ENCODE data around the gene GRIK1.
A peak's percentile ranks its signal among the peaks of the same experiment; 100 is the strongest.

Gene GRIK1

DNA sequence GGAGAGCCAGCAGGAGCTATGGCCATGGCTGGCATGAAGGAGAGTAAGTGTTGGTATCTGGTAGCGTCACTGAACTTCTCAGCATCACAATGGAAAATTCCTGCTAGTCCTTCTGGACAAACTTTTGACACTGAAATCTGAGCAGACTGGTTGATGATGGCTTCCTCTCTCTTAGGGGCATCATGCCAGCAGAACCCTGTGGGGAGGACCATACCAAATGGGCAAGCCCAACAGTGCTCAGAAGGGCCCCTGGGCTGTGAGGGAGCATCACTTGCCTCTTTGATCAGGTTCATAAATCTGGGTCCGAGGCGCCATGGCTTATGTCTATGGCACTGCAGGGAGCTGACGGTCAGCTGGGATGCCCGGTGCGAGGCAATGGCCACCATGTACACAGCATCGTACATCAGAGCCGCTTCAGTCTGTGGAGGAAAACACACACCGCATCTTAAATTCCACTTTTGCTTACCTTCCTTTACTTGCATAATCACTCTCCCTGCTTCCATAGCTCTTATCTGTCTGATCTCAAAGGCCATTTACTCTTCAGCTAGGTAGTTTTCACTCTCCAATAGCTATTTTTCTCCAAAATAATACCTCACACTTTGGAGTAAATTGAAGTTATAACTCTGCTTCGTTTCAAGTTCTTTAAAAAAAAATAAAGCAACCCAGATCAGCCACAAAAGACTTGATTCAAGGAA lies 297.1 kb downstream of the GRIK1 start:
- DNase-seq (ENCODE audit: low read depth), result no peak

DNA sequence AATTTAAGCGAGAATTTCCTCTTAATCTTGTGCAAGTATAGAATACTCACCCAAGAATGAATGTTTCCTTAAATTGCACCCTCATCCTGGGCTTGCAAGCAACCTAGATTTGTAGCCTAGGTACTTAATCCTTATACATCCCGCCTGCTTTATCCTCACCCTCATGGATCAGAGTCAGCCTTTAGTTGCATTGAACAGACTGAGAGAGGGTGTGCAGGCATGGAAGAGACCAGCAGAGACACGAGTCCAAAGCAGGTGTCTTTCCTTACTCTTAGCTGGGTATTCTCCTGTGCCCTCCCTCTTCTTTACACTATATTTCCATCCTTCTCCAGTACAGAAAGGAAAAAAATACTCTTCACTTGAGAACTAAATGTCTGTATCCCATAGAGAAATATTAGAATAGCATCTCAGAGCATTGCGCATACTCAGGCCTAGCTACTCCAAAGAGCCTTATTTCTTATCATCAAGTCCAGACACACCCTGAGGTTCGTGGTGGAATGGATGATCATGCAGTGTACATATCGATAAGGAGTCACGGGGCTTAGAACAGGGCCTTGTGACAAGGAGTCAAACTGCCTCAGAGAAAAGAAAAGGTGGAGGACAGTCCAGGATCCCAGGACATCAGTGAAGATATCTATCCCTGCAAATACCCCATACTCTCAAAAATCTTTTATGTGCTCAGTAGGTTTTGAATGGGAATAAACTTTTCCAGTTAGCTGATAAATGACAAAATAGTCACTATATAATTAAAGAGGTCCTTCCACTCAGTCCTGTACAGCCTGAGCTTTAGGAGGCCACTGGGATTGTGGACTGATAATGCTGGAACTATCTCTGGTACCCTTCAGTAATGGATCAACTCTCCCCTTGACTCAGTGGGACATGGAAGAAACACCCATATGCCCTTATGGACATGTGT lies 297.9 kb downstream of the GRIK1 start:
- DNase-seq (ENCODE audit: low read depth), result no peak

DNA sequence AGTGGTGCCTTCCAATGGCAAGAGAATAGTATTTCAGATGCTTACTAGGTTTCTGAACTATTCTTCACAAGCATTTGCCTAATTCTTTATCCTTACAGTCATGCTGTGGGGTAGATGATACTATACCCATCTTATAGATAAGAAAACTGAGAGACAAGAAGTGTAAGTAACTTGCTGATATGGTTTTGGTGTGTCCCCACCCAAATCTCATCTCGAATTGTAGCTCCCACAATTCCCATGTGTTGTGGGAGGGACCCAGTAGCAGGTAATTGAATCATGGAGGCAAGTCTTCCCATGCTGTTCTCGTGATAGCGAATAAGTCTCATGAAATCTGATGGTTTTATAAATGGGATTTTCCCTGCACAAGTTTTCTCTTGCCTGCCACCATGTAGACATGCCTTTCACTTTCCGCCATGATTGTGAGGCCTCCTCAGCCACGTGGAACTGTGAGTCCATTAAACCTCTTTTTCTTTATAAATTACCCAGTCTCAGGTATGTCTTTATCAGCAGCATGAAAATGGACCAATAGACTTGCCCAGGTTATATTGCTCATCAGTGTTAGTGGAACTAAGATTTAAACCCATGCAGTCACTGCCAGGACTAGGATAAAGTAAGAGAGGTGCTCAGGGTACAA lies 298.7 kb downstream of the GRIK1 start:
- no peak for DNase-seq (ENCODE audit: low read depth)

DNA sequence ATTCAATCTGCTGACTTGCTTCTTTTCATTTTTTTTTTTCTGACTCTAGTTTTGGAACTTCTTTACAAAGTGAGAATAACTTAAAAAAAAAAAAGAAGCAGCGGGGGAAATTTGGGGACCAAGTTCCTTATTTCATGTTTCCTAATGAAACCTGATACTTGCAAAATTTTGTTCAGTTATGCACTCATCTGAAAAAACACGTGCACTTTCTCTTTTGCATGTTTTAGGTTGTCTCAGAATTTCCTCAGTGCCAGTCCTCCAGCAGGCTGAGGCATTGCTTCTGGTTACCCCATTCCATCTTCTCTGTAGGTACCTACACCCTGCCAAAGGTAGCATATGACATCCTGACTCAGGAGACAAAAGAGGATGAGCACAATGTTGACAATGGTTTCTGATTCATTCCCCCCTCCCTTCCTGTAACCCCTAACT lies 299.7 kb downstream of the GRIK1 start:
- no peak for DNase-seq (ENCODE audit: low read depth)

DNA sequence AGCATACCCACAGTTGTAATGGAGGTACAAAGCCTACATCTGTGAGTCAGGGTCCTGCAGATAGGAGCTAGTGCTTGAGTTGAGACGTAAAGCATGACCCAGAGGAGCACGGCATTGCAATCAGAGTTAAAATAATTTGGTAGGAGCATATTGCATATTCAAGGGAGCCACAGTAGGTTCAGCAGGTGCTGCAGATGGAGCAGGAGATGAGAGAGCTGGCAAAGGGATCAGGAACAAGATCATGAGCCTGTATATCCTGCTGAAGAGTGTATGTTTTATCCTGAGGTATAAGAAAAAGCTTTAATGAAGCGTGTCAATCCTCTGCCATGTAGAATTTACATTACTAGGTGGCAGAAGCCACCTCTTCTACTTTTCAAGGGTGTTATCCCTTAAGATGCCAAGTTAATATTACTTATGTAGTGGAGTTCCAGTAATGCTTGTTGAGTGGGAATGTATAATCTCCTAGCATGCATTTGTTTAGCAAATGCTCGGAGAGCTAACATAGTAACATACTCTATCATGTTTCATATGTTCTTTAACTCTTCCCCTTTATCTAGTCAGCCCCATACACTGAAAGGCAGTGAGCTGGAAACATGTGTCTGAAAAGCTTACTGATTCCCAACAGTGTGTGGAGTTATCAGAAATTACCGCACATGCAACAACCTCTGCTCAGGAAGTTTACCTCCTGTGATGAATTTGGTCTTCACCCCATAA lies 300.3 kb downstream of the GRIK1 start:
- DNase-seq (ENCODE audit: low read depth), result no peak

DNA sequence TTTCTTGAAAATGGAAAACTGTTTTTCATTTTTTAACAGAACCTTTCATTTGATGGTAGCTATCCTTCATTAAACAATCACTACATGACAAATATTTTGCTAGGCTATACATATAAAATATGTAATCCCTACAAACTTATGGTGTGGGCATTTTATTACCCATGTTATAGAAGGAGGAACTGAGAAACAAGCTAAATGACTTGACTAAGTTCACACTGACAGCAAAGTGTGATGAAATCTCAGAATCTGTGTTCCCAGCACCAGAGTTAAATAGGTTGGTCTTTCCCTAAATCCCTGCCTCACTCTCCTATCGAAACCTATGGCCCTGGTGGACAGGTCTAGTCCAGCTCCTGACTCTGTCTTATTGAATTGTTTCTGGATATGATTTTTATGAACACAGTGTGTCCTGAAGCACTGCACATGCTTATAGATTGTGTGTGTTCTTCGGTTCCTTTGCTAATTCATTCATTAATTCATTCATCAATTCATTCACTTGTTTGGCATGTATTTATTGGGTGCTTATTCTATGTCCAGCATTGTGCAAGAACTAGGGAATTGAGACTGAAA lies 301.0 kb downstream of the GRIK1 start:
- no peak for DNase-seq (ENCODE audit: low read depth)

DNA sequence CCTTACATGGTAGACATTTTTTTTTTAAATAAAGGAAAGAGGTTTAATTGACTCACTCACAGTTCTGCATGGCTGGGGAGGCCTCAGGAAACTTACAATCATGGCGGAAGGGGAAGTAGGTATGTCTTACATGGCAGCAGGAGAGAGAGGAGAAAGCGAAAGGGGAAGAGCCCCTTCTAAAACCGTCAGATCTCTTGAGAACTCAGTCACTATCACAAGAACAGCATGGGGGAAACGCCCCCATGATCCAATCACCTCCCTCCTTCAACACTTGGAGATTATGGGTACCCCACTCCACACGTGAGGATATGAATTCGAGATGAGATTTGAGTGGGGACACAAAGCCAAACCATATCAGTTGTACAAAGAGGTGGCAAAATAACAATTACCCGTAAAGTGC lies 301.7 kb downstream of the GRIK1 start:
- no peak for DNase-seq (ENCODE audit: low read depth)

DNA sequence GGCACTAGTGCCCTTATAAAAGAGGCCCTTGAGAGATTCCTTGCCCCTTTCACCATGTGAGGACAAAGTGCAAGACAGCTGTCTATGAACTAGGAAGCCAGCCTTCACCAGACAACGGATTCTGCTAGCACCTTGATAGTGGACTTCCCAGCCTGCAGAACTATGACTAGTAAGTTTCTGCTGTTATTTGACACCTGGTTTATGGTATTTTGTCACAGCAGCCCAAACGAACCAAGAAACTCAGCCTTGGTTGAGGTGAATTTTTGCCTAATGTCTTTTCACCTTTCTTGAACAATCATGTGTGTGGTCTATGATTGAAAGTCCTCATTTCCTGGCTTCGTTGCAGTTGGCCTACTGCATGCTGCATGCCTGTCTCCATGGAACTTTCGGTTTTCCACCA lies 302.2 kb downstream of the GRIK1 start:
- no peak for DNase-seq (ENCODE audit: low read depth)

DNA sequence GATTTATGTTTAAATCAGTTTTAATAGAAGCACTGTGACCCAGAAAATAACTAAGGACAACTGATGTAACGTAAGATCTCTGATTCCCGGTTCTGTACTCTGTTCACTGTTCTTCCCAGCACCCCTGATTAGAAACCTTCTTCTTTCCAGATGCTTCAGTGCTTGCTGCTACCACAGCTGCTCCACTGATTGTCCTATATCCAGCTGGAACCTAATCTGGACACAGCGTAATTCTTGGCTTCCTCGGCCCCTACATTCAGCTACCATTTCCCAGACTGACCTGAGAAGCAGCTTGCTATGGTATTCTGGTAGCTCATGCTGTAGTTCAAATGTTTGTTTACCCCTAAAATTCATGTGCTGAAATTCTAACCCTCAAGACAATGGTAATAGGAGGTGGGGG lies 302.7 kb downstream of the GRIK1 start:
- DNase-seq (ENCODE audit: low read depth), result no peak

DNA sequence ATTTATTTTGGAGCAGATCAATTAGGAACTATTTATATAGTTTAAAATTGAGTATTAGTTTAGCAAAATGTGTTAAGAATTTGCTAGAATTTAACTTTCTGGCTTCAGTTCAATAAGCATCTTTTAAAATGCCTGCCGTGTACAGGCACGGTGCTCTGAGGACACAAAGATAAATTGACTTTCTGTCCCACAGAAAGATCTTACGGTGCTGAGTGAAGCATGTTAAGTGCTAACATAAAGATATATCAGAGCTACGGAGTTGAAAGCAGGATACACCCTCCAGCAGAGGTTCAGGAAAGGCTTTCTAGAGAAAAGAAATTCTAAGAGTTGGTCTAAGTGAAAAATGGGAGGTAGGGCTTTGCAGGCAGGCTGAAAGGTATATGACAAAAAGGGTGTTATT lies 305.4 kb downstream of the GRIK1 start:
- no peak for DNase-seq (ENCODE audit: low read depth)

DNA sequence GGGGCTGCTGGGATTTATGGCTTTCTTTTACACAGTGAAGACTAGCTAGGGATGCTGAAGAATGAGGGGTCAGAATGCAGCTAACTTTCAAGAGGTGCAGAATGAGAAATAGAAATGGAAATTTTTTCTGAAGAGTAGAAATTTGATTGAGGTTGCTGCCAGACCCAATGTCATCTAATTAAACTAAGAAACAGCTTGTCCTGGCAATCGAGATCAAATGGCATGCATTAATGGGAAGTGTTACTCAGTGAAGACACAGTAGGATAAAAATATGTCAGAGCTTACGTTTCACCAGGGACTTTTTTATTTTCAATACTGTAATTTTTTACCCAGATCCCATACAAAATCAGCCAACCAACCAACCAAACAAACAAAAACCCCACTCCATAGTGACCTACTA lies 306.0 kb downstream of the GRIK1 start:
- no peak for DNase-seq (ENCODE audit: low read depth)

DNA sequence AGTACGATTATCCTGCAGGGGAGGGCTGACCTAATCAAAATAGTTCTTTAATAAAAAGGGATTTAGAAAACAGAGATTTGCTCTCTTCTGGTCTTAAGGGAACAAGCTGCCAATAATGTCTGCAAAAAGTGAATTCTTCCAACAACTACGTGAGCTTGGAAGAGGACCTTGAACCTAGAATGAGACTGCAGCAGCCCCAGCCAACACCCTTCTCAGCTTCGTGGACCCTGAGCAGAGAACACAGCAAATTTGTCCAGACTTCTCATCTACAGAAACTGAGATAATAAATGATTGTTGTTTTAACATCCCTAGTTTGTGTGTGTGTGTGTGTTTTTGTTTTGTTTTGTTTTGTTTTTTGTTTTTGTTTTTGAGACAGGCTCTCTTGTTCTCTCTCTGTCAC lies 309.4 kb downstream of the GRIK1 start:
- DNase-seq (ENCODE audit: low read depth), result no peak

DNA sequence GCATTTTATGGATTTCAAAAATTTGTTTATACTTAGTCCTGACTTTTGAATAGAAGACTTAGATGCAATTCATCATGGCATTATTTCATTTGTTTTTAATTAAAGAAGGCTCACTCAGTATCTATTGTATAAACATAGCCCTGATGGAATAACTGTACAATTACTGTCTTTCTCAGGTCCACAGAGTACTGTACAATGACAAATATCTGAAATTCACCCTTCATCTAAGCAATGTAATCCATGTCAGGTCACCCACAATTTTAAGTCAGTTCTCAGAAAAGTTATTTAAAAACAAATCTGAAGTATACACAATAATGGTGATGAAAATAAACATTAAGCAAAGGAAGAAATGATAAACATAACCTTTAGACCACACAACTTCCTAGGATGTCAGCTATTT lies 311.9 kb downstream of the GRIK1 start:
- no peak for DNase-seq (ENCODE audit: low read depth)

DNA sequence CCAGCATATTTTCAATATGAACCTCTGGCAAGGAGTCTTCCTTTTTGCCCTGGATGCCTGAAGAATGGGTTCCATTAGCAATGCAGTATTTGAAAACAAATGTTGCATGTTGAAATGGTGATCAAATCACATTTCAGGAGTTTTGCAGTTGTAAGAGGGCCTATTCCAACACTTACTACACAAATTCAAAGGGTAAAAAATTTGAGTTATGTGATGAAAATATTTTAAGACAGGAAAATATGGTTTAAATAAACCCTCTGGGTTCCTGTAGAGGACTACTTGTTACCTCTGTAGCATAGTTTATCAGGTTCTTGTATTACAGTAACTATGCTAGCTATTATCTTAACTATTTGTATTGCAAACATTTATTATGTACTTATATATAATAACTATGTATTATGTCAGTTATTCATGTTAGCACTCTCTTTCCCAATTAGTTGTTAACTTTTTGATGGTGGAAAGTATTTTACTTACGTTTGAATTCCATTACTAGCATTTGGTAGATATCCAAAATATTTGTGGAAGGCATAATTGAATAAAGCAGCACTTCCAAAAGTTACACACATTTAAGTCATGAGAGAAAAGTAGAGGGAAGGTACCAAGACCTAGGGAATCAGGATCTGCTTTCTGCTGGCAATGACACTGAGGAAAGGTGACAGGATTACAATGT lies 312.9 kb downstream of the GRIK1 start:
- DNase-seq (ENCODE audit: low read depth), result no peak

DNA sequence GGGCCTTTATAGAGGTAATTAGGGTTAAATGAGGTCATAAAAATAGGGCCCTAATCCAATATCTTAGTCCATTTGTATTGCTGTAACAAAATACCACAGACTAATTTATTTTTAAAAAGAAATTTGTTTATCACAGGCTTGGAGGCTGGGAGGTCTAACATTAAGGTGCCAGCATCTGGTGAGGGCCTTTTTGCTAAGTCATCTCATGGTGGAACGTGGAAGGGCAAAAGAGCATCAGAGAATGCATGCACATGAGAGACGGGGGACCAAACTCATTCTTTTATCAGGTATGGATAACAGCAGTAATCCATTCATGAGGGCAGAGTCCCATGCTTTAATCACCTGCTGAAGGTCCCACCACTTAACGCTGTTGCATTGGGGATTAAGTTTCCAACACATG lies 313.8 kb downstream of the GRIK1 start:
- DNase-seq (ENCODE audit: low read depth), result no peak

DNA sequence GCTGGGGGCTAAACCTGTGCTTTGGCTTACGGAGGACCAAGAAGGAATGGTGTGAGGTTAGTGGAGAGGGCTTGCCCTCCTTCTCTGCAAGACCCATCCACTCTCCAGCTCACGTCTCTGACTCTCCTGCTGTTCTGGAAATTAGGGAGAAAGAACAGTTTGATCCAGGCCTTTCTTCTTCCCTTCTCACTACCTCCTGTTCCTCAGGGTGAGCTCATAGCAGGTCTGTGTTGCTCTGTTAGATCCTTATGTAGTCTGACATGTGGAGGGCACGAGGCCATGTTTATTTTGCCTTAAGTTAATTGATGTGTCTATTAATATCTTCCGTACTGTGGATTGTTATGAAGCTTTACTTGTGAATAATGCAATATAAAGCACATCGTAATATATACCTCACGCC lies 315.0 kb downstream of the GRIK1 start:
- DNase-seq (ENCODE audit: low read depth), result no peak

DNA sequence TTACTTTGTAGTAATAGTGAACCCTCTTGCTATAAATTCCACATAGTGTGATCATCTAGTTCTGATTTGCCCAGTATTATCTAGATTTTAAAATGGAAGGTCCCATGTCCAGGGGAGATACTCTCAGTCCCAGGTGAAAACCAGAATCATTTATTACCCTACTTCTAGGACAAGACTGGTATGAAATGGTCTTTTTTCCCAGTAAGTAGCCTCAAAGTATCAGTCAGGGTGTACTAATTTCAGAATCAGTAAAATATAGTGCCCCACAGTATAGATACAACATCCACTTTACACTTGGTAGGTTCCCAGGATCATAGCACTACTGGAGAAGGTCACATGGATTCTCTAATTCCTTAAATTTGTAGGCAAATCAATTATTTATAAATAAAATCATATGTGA lies 318.3 kb downstream of the GRIK1 start:
- DNase-seq (ENCODE audit: low read depth), result no peak

DNA sequence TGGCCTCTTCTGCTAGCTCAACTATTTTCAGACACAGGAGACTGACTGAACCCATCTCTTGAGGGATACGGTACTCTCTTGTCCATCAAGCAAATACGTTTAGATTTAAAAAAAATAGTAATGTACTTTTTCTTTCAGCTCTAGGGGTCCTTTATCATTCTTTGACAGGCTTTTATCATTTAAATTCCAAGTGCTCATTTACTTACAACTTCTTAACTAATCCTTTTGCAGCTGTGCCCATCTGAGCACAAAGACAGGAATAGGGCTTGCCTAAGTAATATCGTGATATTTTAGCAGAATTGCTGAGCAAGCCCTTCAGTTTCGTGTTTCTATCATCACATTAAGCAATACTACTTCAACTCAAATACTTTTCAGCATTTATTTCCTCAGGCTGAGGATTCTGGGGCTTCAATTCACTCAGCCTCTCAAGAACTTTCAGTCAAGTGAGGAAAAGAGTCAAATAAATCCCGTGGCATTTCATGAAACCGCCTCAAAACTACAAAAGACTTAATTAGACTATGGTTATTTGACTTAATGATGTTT lies 323.5 kb downstream of the GRIK1 start:
- DNase-seq (ENCODE audit: low read depth), result no peak

DNA sequence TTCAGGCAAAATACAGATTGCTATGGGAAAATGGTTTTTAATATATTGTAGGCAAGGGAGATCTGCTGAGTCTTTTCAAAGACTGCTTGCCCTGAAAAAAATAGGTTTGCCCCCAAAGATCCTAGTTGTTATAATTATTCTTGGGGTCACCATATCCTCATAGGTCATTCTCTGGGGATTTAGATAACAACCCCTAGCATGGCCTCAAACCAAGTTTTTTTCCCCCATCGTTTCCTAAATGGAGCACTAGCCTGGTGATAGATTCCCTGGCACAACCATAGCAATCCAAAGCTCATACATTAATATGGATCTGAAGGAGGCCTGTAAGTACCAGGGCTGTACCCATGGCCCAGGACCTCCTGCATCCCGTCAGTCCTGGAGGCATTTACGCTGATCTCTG lies 325.9 kb downstream of the GRIK1 start:
- DNase-seq (ENCODE audit: low read depth), result no peak

DNA sequence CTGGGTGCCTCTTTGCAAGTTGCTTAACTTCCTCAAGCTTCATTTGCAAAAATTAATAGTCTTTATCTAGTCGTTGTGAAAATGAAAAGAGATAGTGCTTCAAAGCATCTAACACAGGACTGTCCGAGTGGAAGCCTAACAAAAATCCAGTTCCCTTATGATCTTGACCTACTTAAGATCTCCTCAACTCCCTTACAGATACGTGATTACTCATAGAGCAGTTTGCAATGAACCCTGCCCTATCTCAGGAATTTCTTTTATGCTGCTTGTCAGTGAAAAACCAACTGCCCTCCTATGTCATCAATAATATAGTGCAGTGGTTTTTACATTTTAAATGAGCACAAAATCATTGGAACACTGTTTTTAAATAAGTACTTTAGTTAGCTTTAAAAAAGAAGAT lies 326.8 kb downstream of the GRIK1 start:
- DNase-seq (ENCODE audit: low read depth), result peak; percentile 66

DNA sequence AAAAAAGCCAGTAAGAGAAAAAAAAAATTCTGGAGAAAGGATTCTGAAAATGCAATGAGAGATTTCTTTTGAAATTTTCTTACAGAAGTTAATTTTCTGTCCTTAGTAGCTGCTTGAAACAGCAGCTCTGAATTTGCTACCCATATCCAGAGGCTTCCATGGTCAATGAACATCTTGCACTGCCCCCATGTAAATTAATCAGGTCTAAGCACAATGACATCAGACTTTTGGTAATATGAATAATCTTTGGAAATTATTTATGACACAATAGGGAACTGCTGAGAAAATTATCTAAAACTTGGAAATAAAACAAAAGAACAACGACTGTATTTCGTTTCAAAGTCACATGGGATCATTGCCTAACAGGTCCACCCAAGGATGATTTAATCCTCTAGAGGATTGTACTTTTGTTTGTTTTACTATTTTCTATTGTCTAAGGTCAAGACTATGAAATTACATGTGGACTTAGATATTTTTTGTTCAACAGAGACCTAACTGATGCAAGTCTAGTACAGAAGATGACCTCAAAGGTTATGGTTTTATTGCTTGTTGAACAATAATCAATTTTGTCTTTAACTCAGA lies 328.9 kb downstream of the GRIK1 start:
- no peak for DNase-seq (ENCODE audit: low read depth)
